Left renal cortex interstitium (tissue), 4 donors: ENCODE data around the gene TRH. TPM values are rescaled to one million over a fixed set of nuclear protein-coding genes. Genes with fewer than 3 reads are reported as not detected.

Experiments used
- DNase-seq, 4 donors: peaks; one replicate each; pipeline ENCODE4 v3.0.0-alpha.2; 2013; ENCODE audit warnings: low read depth in 4 of 4, low spot score in 2 of 4, missing footprints in 1 of 4
- polyA plus RNA-seq, 4 donors: library from polyadenylated mRNA; unstranded; fragments of 120-200 nt; gene quantifications; one replicate each; pipeline ENCODE4 v1.2.1, GENCODE V29; 2013; ENCODE audit not compliant: insufficient read length in 4 of 4

Gene TRH, protein sequence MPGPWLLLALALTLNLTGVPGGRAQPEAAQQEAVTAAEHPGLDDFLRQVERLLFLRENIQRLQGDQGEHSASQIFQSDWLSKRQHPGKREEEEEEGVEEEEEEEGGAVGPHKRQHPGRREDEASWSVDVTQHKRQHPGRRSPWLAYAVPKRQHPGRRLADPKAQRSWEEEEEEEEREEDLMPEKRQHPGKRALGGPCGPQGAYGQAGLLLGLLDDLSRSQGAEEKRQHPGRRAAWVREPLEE
- under 1 TPM; 0.23 to 0.45 (median 0.32) TPM for polyA plus RNA-seq

- DNase-seq, result no peak
These were observed at the start of gene TRH for GRCh38 chr3:129974564-129974832. Gene TRH, plus strand, starts transcription at chr3:129974720. Its CDS starts 1,097 bp downstream, at chr3:129975817.

DNA sequence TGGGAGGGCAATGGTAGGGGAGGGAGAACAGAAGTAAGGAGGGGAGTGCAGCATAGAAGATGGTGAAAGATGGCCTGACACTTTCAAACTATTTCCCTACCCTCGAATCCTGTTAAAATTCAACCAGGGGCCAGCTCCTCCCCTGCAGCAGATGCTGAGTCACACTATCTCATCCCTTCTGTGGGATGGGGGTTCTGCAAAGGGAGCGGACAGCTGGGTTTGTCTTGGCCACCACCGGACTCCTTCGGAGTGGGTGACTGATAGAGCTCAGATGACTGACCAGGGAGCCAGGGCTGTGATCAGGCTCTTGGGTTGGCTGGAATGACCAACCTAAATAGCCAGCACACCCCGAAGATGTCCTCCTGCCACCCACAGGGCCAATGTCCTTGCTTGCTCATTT is 47.4 kb upstream of the TRH start:
- DNase-seq, result no peak

GRCh38 chr3:129929383-129929782 is 45.1 kb upstream of the TRH start:
- DNase-seq, result no peak

DNA sequence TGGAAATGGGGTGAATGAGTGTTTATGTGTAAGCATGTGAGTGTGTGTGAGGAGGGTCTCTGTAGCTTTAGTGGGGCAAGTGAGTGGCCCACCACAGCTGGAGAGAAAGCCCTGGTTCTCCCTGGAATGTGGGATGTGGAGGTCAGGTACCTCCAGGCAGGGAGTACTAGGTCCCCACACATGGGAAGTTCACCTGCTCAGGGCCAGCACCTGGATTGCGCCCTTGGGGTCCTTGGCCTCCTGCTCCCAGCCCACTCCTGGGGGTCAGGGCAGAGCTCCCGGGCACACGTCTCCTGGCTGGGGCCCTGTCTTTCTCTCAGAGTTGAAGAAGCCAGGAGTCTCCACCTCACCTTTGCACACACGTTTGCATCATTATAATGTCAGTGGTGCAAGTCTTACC is 41.0 kb upstream of the TRH start:
- no peak for DNase-seq

GRCh38 chr3:129934234-129935123 is 40.0 kb upstream of the TRH start:
- DNase-seq, result peak in 1 of 4 donors; percentile 47

DNA sequence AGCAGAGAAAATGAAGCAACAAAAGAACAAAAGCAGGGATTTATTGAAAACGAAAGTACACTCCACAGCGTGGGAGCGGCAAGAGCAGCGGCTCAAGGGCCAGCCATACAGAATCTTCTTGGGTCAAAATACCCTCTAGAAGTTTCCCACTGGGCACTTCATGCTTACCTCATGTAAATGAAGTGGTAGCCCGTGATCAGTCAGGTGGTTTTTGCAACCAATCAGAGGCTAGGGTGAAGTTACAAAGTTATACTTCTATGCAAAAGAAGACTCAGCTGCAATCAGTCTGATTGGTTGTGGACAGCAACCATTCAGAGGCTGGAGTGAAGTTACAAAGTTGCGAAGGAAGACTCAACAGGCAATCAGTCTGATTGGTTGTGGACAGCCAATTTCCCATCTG is 37.8 kb upstream of the TRH start:
- no peak for DNase-seq

DNA sequence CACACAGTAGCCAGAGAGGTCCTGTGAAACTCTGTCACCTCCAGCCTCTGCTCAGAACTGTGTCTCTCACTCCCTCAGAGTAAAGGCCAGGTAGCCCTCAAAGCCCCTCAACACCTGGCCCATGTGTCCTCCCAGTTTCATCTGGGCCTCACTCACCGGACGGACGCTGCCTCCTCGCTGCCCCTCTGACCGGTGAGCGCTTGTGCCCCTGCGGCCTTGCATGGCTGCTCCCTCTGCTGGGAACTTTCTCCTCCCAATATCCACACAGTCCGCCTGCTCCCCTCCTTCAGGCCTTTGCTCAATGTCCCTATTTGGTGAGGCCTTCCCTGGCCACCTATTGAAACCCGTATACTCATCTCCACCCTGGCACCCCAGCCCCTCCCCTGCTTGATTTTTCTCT is 36.8 kb upstream of the TRH start:
- DNase-seq, result no peak

DNA sequence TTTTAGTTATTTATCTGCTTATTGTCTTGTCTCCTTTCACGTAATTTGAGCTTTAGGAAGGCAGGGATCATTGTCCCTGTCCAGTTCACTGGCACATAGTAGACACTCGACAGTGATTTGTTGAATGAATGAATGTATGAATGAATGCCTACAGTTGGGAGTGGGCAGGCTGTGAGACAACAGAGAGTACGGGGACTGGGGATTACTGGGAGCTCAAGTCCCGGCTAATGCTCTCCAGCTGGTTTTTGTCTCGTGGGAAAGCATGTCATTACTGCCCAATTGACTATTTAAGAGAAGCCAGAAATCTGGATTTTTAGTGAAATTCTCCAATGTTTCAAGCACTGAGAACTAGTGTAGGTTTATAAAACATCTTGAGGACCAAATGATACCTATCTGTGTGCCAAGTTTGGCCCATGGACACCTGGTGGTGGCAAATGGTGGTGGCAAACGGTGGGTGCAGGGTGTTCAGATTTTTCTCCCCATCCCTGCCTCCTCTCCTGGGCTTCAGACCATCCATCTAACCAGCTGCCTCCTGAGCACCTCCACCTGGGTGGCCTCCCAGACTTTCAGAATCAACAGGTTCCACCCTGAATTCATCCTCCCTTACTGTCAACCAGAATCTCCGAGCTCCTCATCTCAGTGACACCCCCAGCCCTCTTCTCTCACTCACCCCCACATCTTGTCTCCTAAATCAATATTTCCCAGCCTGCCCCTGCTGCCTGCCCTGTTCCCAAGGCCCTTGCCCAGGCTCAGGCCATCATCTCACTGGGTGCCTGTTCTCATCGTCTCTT is 36.2 kb upstream of the TRH start:
- DNase-seq, result no peak

DNA sequence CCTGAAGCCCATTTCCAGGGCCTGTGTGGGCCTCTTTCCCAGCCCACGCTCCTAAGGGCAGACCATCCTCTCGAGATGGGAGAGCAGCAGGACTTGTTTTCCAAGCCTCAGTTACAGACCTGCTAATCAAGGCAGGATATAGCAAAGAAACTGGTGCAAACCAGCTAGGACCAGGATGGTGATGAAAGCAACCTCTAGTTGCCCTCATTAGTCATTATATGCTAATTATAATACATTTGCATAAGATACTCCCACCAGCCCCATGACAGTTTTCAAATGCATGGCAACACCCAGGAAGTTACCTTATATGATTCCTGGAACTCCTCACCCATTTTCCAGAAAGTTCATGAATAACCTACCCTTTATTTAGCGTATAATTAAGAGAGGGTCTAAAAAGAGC is 34.4 kb upstream of the TRH start:
- no peak for DNase-seq

DNA sequence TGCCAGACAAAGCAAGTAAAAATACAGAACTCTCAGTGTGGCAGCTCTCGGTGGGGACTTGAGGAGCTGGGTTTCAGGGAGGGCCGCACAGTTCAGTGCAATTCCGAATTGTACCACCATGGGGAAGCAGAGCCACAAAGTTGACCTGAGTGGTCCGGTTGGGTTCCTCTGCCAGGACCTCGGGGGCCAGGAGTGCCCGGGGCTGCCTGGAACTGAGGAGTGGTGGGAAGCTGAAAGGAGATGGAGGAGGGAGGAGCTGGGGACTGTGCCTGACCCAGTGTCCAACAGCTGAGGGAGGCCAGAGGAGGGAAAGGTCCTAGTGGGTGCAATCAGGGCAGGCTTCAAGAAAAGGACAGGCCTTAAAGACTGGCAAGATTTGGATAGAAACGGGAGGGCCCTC is 32.2 kb upstream of the TRH start:
- DNase-seq, result peak; percentile 36 to 63 (median 47)

DNA sequence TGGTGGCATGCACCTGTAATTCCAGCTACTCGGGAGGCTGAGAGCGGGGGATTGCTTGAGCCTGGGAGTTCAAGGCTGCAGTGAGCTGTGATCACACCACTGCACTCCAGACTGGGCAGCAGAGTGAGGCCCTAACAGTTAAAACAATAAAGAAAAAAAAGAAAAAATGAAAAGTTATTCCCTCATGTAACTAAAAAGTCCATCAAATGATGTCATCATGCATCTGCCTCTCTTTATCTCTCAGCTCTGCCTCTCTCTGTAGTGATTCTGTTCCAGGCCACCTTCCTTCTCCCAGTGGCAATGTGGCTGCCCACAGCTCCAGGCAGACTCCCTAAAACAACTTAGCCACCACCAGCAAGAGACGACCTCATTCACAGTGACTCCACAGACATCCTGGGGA is 31.5 kb upstream of the TRH start:
- DNase-seq, result no peak

- no peak for DNase-seq
These were observed 29.8 kb upstream of the TRH start for GRCh38 chr3:129944709-129945108.

DNA sequence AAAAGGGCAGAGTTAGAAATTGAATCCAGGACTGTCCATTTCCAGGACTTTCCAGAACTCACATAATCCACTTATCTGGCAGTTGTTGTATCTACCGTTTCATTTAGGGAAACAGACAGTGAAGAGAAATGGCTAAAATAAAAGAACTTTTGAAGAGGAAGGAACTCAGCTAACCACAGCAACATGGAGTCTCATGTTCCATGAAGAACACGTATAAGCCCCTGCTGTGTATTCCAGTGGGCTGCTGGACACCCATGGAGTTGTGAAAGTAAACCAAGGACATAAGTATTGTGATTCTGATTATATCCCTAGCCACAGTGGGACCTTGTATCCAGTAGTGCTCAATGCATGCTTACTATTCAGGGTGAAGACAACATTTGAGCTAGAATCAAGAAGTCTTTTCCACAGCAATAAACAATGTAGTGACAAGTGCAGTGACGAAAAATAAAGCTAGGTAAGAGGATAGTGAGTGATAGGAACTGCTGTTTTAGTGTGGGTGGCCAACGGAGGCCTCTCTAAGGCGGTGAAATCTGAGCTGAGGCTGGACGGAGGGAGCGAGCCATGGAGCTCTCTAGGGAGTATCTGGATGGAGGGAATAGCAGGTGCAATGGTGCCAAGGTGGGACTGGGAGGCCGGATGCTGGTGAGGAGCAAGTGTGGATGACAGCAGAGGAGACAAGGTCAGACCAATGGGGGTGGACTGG is 26.8 kb upstream of the TRH start:
- no peak for DNase-seq

DNA sequence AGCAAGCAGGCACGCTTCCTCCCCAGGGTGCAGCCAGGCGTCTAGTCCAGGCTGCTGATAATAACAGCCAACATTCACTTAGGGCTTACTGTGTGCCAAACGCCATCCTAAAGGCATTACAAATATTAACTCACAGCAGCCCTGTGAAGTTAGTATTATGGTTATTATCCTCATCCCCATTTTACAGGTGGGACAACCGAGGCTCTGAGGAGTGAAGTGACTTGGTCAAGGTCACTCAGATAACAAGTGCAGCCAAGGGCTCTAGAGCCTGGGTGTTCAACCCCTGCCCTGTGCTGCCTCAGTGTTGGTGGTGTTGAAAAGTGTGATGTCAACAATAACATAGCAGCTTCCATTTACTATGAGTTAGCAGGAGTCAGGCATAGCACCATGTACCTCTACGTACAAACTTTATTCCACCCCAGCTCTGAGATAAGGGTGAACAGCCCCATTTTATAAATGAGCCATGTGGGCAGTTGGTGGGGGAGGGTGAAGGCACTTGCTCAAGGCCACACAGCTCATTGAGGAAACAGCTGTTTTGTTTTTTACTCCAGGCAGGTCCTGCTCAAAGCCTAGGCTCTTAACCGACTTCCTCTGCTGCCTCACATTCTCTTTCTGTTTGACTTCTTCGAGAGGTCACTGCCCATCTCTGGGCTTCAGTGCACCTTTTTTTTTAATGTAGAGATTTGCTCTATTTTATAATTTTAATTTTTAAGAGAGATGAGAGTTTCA is 24.0 kb upstream of the TRH start:
- no peak for DNase-seq

DNA sequence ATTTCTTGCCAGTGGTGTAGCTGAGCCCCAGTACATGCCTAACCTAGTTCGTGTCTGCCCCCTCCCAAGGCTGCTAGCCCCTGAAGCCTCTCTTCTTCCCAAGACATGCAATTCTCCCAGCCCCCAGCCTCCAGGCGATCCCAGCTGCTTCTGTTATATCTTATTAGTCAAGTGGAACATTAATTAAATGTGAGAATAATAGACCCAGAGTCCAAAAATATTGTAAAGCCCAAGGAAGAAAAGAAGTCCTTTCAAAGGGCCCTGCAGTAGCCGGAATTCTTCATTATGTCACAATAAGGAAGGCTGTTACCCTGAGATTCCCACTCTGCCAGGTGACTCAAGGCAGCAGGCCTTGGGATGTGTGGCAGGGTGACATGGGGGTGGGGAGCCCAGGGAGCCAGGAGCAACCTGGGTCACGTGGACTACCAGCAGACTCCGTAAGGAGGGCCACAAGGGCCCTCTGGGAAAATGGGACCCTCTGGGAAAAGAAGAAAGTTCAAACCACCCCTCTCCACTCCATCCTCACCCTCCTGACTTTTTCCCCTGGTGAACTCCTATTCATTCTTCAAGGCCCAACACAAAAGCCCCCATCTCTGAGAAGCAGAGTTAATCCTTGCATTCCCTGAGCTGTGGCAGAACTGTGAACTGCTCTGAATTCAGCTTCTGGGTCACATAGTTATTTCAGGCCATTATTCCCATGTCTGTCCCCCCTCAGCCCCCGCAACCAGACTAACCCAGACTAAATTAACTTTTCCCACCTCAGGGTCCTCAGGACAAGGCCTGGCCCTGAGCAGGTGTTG is 21.8 kb upstream of the TRH start:
- DNase-seq, result no peak

GRCh38 chr3:129953621-129954020 is 20.9 kb upstream of the TRH start:
- DNase-seq, result no peak

GRCh38 chr3:129954514-129954913 is 20.0 kb upstream of the TRH start:
- no peak for DNase-seq

GRCh38 chr3:129956936-129957335 is 17.6 kb upstream of the TRH start:
- DNase-seq, result no peak

- DNase-seq, result no peak
These were observed 15.8 kb upstream of the TRH start for GRCh38 chr3:129958755-129959154.
